Psoas muscle (tissue), 8 donors: Measurements from ENCODE around the gene DNAJB13. TPM values are rescaled to one million over a fixed set of nuclear protein-coding genes. Genes with fewer than 3 reads are reported as not detected.
"Not testable (repeated sequence)": the region's sequence is repeated elsewhere in the genome, so short reads cannot be mapped to it uniquely, and the experiment has no call there.

ENCODE experiments used
- ATAC-seq, 4 donors: fragments of 200-7000 bp; cut with Tn5 transposase; one replicate each; pipeline ENCODE4 v1.9.1; 2020; ENCODE audit warnings: moderate library complexity in 3 of 4, mild to moderate bottlenecking in 2 of 4
- DNase-seq, 2 donors: peaks; one replicate each; pipeline ENCODE4 v3.0.0-alpha.2; 2020
- H3K27ac ChIP-seq: fragments of 200-600 bp; one replicate; pipeline ENCODE4 v1.8.0; 2022
- H3K27me3 ChIP-seq, 3 donors: fragments of 200-600 bp in 1 of 3; one replicate each; pipeline versions ENCODE4 v1.6.1 to v1.8.0; 2013 to 2022; ENCODE audit warnings: low read length in 2 of 3, mild to moderate bottlenecking in 2 of 3, moderate library complexity in 1 of 3; ENCODE audit not compliant: insufficient read depth in 3 of 3
- H3K36me3 ChIP-seq, 2 donors: fragments of 200-600 bp in 1 of 2; one replicate each; pipeline versions ENCODE4 v1.6.1 to v1.8.0; 2013 to 2022; ENCODE audit warnings: low read depth in 1 of 2, mild to moderate bottlenecking in 1 of 2, moderate library complexity in 1 of 2; ENCODE audit not compliant: insufficient read depth in 1 of 2
- H3K4me1 ChIP-seq: fragments of 200-600 bp; one replicate; pipeline ENCODE4 v1.8.0; 2022
- H3K4me3 ChIP-seq: fragments of 200-600 bp; one replicate; pipeline ENCODE4 v1.8.0; 2022; ENCODE audit warnings: mild to moderate bottlenecking
- H3K9me3 ChIP-seq: fragments of 200-600 bp; one replicate; pipeline ENCODE4 v1.8.0; 2022
- WGBS, 3 donors: extraction: QIAGEN DNeasy Blood & Tissue Kit; methylation state at CpG; one replicate each; pipeline versions ENCODE4 v1.1.6 to v1.1.7; 2013; 5-methylcytosine and 5-hydroxymethylcytosine counted together
- intact Hi-C, 2 donors: fragments of 100-400 bp; cut with DNase I; formaldehyde crosslinking; loops; one replicate each; pipeline versions ENCODE4 v1.11.0 to v1.14.2; 2022
- polyA plus RNA-seq, 3 donors: library from polyadenylated mRNA; stranded (reverse); fragments of 200-250 nt; gene quantifications; one replicate each; pipeline ENCODE4 v1.2.3, GENCODE V29; 2013
- total RNA-seq, 4 donors: library from RNA; stranded (reverse); fragmentation: NEBNext Ultra II Directional in 2 of 4; extraction: Animal tissue kit (Norgen Biotek cat#: 25700) in 2 of 4; gene quantifications; one replicate each; pipeline versions ENCODE4 v1.2.1 to v1.2.4, GENCODE V29; 2021 to 2023
- TF ChIP-seq, protein P1 (sequence below): fragments of 200-600 bp; IDR thresholded peaks from one replicate; pipeline ENCODE4 v1.8.0; 2022; ENCODE audit warnings: antibody characterized with exemption
- donor health status: healthy with polysubstance abuse.
- donor health status: DM: no; HTN: no; CAD: no; lungs with moderate emphysema.
- donor health status: Bipolar disorder and iron deficiency.
- donor health status: healthy.
- donor health status: DM: yes; HTN: yes; CAD: no.
- donor health status: DM: no; HTN: no; CAD: no.
- donor health status: DM: no; HTN: no; CAD: no.
- donor health status: DM: yes; HTN: yes; CAD: no.

The DNAJB13 gene
- total and polyA plus RNA-seq, 7 donors = 0.03 TPM; not detected in 6

DNA sequence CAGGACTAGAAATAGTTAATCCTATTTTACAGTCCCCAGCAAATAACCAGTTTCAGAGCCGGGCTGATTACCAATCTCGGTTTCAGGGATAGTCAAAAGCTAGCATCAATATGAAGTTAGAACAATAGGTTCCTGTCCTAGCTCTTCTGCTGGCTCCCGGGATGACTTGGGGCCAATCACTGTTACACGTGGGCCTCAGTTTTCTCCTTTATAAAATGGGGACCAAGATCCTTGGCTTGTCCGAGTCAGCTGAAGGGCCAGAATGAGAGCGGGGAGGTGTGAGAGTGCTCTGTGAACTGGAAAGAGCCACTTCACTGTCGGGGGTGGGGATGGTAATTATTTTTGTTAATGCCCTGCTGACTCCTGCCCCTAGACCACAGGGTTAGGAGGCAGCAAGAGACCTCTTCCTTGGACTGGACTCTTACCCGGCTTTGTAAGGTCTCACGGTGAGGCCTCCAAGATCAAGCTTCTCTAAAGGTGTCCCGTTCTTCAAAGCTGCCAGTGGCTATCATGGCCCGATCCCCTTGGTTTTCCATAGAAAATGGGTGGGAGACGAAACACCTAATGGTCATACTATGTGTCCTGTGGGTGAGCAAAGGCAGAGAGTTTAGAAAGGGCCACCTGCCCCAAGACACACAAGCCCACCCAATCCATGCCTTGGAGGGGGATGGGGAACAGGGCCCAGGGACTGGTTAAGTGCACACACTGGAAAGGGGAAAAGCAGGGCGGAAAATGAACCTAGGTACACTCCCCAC lies 30.4 kb downstream of the DNAJB13 start:
- Histone ChIP-seq H3K4me1 (peaks cover 25% of the 10 kb centered on the region), H3K27ac (peak overlapping the region; percentile 92), H3K36me3 (peaks cover 0 to 49% of the 10 kb centered on the region in 2 donors), H3K4me3 (peak overlapping the region; percentile 71), H3K9me3 (no peaks in the 10 kb centered on the region), H3K27me3 (no peaks in the 10 kb centered on the region)
- DNase-seq (peak in 1 of 2 donors; percentile 18), ATAC-seq (no peak)
- TF ChIP-seq, protein P1, sequence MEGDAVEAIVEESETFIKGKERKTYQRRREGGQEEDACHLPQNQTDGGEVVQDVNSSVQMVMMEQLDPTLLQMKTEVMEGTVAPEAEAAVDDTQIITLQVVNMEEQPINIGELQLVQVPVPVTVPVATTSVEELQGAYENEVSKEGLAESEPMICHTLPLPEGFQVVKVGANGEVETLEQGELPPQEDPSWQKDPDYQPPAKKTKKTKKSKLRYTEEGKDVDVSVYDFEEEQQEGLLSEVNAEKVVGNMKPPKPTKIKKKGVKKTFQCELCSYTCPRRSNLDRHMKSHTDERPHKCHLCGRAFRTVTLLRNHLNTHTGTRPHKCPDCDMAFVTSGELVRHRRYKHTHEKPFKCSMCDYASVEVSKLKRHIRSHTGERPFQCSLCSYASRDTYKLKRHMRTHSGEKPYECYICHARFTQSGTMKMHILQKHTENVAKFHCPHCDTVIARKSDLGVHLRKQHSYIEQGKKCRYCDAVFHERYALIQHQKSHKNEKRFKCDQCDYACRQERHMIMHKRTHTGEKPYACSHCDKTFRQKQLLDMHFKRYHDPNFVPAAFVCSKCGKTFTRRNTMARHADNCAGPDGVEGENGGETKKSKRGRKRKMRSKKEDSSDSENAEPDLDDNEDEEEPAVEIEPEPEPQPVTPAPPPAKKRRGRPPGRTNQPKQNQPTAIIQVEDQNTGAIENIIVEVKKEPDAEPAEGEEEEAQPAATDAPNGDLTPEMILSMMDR = no peak
- WGBS, 3 donors = 84 to 88% (median 84%) methylated on average over 13 of the region's 13 CpGs
- intact Hi-C loops = loop anchor here in 1 of 2 donors (5.0 kb wide), 1 partner anchor 41 kb away; no protein-coding TSS in a partner anchor

- DNase-seq (peak; percentile 91 to 93), ATAC-seq (peak; percentile 88 to 90 (median 89))
- no peaks in the 10 kb centered on the region for H3K27me3 ChIP-seq
- H3K4me1 ChIP-seq = peaks cover 25% of the 10 kb centered on the region
- H3K9me3 ChIP-seq = no peaks in the 10 kb centered on the region
- H3K27ac ChIP-seq = peak within 1 kb of the TSS; percentile 92
- TF ChIP-seq, protein P1 = no peak
- WGBS, 3 donors = 0 to 1% (median 1%) methylated on average over 24 to 43 of the region's 43 CpGs
- peak within 1 kb of the TSS; percentile 71 for H3K4me3 ChIP-seq
- intact Hi-C loops = loop anchor here in 1 of 2 donors (5.0 kb wide), 1 partner anchor 40 kb away; no protein-coding TSS in a partner anchor
- peaks cover 0 to 35% of the 10 kb centered on the region in 2 donors for H3K36me3 ChIP-seq
Observed at GRCh38 chr11:73982595-73982989, 31.8 kb downstream of the DNAJB13 start, which contains the start of gene UCP2. Gene UCP2, minus strand, starts transcription at chr11:73982843. Its CDS starts 4,465 bp downstream, at chr11:73978378.

DNA sequence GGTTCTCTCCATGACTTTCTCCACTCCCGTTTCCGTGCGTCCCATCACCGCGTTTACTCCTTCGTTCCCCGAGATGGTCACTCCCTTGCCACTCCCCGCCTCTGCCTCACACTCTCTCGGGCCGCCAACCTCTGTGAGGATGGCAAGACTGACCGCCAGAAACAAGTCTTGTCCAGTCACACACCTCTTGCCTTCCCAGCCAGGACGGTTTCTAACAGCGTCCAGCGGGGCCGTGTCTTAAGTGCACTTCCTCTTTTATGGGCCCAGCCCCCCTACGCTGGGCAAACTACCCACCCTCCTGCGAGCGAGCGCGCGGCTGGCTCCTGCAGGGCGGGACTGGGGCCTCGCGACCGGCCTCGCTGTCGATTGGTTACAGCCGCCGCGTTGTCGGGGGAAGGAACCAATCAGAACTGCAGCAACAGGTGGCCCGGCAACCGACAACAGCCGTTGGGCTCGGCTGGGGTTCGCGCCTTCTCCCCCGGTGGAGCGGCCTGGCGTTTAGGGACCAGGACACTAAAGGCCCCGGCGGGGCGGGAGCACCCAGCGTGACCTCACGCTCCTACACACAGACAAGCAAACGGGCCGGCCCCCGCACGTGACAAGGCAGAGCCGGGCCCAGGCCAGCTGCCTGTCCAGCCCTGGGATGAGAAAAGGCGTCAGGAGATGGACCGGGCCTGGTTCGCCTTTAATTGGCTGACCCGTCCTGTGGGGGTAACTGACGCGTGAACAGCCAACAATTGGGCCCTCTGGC lies 32.3 kb downstream of the DNAJB13 start:
- Histone ChIP-seq H3K27me3 (no peaks in the 10 kb centered on the region), H3K4me3 (peak overlapping the region; percentile 71), H3K4me1 (peaks cover 25% of the 10 kb centered on the region), H3K36me3 (peaks cover 0 to 30% of the 10 kb centered on the region in 2 donors), H3K9me3 (no peaks in the 10 kb centered on the region), H3K27ac (peak overlapping the region; percentile 92)
- DNase-seq (peak; percentile 94 to 96), ATAC-seq (peak; percentile 88 to 90 (median 89))
- intact Hi-C loops = loop anchor here (1.0 to 5.0 kb wide), 2 partner anchors 25 to 39 kb away; no protein-coding TSS in a partner anchor
- WGBS, 3 donors = 0 to 1% (median 0%) methylated on average over 53 to 56 of the region's 56 CpGs
- TF ChIP-seq, protein P1 = no peak

GRCh38 chr11:73983741-73984538 lies 33.1 kb downstream of the DNAJB13 start:
- H3K36me3 ChIP-seq = peaks cover 0 to 22% of the 10 kb centered on the region in 2 donors
- H3K27ac ChIP-seq = peak overlapping the region; percentile 92
- TF ChIP-seq, protein P1 = no peak
- intact Hi-C loops = loop anchor here (1.0 to 5.0 kb wide), 2 partner anchors 24 to 38 kb away; no protein-coding TSS in a partner anchor
- H3K9me3 ChIP-seq = no peaks in the 10 kb centered on the region
- H3K27me3 ChIP-seq = no peaks in the 10 kb centered on the region
- DNase-seq = peak in 1 of 2 donors; percentile 43
- H3K4me1 ChIP-seq = peaks cover 25% of the 10 kb centered on the region
- ATAC-seq = peak in 3 of 4 donors; percentile 27 to 43 (median 31)
- H3K4me3 ChIP-seq = peak overlapping the region; percentile 71
- WGBS, 3 donors = 16 to 25% (median 18%) methylated on average over 18 of the region's 18 CpGs

GRCh38 chr11:73985661-73986060 lies 34.8 kb downstream of the DNAJB13 start:
- peak in 1 of 2 donors; percentile 15 for DNase-seq
- intact Hi-C loops, H3K9me3 ChIP-seq, H3K4me3 ChIP-seq, H3K27me3 ChIP-seq, H3K27ac ChIP-seq, ATAC-seq, H3K36me3 ChIP-seq: not testable (repeated sequence)
- H3K4me1 ChIP-seq = peaks cover 18% of the 10 kb centered on the region
- 93 to 95% (median 94%) methylated on average over 4 of the region's 4 CpGs for WGBS, 3 donors
